HG02610 (cell line): Measurements from ENCODE around the gene HAND2.

ENCODE experiments used
- ATAC-seq: cut with Tn5 transposase; IDR thresholded peaks from one replicate; pipeline ENCODE4 v1.9.1; 2021; ENCODE audit warnings: mild to moderate bottlenecking, moderate library complexity; ENCODE audit not compliant: unreplicated experiment

Gene HAND2

DNA sequence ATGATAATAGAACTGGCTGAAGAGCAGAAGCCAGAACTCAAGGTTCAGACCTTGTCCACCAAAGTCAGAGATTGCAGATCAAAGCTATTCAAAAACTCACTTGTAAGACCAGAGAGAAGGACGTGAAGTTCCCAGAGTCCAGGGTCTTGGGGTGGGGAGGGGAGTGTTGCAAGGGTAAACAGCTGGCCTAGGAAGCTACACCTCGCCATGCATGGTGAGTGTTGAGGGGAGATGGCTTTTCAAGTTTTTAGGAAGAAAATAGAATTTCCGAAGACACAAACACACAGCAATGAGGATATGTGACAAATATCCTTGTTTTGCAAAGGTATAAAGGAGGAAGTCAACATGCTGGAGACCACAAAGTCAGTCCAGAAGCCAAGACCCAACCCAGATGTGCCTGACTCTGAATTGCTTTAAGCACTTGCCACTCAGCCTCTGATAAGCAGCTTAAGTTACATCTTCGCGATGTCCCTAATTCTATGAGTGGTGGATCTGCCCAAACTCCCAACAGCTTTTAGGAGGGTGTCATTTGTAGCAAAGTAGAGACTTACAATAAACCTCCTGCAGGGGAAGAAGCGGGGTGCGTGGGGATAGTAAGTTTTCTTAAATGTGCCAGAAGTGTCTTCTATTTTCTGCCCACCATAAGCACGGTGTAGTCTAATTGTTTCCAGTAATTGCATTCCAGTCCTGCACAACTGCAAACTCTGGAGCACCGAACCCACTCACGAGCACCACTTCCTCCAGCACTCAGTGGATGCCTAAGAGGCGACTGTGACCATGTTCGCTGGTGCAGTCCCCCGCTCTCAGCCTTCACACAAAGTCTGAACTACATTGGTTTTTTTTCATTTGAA is 26.5 kb downstream of the HAND2 start:
- ATAC-seq: no peak

- no peak for ATAC-seq
Measured at GRCh38 chr4:173502282-173502681, 27.7 kb downstream of the HAND2 start.

- ATAC-seq: no peak
Measured at GRCh38 chr4:173501592-173502150, 28.4 kb downstream of the HAND2 start.

GRCh38 chr4:173500841-173501591 is 29.0 kb downstream of the HAND2 start:
- ATAC-seq: no peak

- ATAC-seq: no peak
Measured at GRCh38 chr4:173499658-173500535, 30.1 kb downstream of the HAND2 start.

GRCh38 chr4:173498771-173499170 is 31.3 kb downstream of the HAND2 start:
- ATAC-seq: no peak

- ATAC-seq: peak; percentile 32
Measured at GRCh38 chr4:173498023-173498422, 32.0 kb downstream of the HAND2 start.

GRCh38 chr4:173494013-173494970 is 35.7 kb downstream of the HAND2 start:
- ATAC-seq: peak; percentile 96

- ATAC-seq: no peak
Measured at GRCh38 chr4:173493041-173493440, 37.0 kb downstream of the HAND2 start.

- no peak for ATAC-seq
Measured at GRCh38 chr4:173492315-173492714, 37.7 kb downstream of the HAND2 start.

GRCh38 chr4:173490817-173491528 is 39.1 kb downstream of the HAND2 start:
- ATAC-seq: no peak

DNA sequence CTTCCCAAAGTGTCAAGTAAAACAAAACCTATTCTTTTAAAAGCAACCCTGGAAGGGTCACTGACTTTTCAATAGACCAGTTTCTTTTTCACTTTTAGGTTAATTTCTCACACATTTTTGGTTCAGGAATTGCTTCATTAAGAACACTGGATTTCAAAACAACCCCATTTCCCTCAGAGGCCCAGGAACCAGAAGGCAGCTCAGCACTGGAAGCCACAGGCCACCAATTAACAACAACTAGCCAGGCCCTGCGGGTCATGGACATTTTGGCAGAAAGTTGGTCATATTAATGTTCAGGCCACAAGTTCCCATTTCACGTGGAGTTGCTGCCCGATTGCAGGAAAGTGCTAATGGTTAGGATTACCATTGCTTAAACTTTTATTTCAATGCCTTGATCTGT is 39.8 kb downstream of the HAND2 start:
- no peak for ATAC-seq

DNA sequence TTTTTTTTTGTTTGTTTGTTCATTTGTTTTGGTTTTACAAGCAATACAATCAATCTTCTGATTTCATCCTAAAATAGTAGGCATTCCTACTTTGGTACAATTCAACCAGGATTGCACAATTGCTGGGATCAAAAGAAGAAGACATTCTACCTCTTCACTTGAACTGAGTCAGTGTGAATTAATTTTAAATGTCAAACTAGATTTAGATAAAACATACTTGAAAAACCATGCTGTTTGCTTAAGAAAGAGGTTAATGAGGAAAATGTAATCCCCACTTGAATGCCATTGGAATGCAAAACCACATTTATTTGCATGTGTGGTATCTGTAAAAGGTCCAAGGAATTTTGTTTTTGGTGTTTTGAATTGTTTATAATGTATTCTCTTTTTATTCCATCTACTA is 40.5 kb downstream of the HAND2 start:
- no peak for ATAC-seq

DNA sequence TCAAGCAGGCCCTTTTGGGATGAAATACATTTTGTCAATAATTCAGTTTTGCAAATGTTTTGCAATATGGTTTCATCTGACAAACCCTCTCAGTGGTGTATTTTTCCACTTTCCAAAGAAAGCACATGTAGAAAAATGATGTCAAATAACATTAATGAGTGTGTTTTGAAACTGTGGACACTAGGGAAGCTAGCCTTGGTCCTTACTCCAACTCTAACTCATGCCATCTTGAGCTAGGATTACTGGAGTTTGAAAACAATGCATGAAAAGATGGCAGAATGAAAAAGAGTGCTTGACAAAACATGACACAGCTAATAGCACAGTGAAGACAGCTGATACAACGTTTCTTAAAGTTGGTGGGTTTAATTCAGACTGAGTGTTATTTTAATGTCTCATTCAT is 41.4 kb downstream of the HAND2 start:
- ATAC-seq: no peak

GRCh38 chr4:173488074-173488473 is 42.0 kb downstream of the HAND2 start:
- ATAC-seq: no peak

DNA sequence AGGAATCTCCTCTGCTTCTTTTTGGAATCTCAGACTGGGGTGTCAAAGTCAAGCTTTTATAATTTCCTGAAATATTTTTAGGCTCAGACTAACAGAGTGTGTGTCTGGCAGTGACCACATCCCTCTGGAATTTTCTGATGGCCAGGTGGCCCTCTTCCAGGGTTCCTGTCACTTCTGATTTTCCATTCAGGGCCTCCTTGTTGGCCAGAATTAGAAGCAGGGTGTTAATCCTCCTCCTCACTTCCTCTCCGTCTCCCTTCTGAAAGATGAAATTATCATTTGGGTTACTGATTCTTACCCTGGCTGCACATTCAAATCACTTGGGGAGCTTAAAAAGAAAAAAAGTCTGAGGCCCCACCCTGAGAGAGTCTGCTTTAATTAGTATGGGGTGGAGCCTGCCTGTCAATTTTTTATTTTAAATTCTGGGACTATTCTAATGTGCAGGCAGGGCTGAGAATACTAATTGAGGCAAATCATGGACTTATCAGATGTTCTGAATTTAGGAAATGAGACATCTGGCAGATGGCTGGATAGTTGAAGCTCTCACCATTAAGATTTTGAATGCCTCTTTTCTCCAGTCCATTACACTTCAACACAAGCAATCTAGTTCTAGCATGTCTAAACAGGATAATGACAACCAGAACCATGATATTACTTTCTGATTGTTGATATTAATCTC is 43.2 kb downstream of the HAND2 start:
- ATAC-seq: no peak

DNA sequence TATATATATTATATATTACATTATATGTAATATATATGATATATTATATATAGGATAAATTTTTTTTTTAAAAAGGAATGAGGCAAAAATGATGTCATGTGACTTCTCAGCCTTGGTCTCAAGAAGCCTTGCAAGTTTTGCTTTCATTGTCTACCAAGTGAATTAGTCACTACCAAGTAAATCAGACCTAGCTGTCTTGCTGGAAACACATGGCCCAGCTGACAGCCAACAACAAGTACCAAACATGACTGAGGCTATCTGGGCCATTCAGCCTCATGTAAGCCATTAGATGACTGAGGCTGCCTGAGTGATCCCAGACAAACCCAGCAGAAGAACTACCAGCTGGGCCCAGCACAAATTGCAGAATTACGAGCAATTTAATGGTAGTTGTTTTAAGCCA is 44.9 kb downstream of the HAND2 start:
- no peak for ATAC-seq

GRCh38 chr4:173482330-173482931 is 47.6 kb downstream of the HAND2 start:
- no peak for ATAC-seq
